ENCODE results near the gene KY.
"Not testable (repeated sequence)": the region's sequence is repeated elsewhere in the genome, so short reads cannot be mapped to it uniquely, and the experiment has no call there.

KY gene

DNA sequence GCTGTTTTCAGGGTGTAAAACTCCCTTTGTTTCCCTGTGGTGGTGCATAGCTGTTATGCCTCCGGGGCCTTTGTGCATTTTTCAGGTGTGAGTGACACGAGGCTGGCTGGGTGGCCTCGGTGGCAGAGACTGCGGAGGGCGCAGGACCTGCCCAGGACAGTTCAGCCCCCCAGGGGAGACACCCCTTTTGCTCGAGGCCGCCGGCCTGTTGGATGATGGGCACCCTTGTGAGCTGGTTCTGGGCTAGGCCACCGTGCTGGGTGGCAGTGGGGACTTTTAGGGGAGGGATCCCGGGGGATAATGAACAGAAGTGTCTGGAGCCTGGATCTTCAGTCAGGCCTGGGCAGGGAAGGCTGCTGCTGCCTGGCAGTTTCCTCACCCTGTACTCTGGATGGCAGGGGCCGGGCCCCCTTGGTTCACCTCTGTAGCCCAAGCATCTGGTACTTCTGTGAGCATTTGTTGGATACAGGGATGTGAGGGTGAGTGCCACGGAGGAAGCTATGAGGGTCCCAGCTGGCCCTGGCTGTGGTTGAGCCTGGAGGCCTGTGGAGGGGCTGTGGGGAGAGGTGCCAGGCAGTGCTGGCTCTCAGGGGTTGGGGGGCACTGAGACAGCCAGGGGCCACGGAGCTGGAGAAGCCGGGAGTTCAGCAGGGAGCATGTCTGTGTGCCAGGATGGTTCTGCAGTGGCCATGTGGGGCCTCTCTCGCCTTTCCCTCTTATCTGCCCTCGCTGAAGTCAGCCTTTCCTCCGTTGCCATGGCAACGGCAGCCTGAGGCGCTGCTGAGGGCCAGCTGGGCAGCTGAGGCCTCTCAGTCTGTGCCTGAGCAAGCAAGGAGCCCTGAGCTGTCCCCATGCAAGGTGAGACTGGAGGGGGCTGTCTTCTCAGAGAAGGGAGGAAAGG lies 49.0 kb downstream of the KY start:
- DNase-seq (ENCODE audit: low read depth), result peak; percentile 20

DNA sequence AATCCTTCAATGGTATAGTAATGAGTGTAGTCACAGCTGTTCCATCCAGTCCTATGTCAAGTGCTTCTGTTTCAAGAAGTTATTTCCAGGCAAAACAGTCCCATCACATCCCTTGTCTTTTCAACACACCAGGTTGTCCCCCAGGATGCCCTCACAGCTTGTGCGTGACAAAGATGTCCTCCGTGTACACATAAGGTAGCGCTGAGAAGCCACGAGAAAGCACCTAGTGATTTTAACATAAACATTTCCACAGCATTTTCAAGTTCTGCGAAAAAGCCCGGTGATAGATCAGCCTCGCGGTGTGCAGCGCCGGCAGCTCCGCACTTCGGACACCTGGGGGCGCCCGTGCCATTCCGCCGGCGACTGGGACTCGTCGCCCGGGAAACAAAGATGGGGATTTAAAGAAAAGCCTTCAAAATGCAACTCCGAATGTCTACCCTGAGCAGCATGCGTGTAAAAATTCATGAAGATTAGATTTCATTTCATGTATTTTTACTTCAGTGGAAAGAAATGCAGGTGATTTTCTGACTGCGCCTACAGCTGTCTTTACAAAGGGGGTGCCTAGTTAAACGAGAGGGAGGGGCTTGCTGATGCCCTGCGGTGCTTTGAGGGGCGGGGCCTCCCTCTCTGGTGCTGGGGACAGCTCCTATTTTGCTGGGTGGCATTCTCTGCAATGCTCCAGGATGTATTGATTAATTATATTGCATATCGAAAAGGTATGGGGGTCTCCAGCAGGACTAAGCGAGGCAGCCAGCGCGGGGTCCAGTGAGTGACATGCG lies 49.9 kb downstream of the KY start:
- peak; percentile 37 for DNase-seq (ENCODE audit: low read depth)

DNA sequence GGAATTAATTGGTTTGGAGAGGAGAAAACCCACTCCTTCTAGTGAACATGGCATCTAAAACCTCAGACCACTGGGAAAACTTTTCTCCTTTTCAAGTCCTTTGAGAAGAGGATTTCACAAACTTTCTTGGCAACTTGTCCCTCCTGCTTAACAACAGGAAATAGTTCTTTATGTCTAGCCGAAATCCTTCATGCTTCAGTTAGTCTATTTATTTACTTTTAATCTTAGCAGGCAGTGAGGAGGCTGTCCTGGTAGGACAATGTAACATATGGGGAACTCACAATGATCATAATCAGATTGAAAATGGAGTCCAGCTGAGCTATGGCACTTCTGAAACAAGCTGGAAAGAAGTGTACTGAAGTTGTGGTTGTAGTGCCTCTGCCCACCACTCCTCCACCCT lies 50.6 kb downstream of the KY start:
- no peak for DNase-seq (ENCODE audit: low read depth)

DNA sequence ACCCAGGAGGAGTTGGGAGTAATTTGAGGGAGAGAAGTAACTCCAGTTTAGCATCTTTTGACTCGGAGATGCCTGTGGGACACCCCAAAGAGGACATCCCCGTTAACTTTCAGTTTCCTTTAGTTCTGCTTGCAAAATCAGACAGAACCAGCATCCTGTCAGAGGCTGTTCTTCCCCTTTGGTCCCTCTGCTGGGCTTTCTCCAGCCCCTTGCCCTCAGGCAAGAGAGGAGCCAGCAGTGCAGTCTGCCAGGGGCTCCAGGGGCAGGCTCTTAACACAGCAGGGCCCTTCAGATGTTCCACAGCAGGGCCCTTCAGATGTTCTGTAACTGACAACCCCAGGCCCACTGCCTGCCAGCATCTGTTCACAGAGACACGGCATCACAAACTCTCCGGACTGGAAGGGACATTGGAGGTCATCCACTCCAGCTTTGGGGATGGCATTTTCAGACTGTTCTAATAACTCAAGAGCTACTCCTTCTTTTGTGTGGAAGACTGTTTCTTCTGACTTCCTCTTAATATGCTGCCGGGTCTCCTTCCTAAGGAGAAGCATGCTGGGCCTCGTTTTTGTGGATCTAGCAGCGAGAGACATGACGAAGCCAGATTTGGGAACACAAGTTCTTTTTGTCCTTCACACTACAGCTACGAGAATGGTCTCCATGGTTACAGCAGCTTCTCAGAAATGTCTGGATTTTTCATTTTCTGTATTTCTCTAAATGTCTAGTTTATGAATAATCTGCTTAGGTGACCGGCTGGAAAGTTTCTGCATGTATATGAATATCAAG lies 51.9 kb downstream of the KY start:
- no peak for DNase-seq (ENCODE audit: low read depth)

DNA sequence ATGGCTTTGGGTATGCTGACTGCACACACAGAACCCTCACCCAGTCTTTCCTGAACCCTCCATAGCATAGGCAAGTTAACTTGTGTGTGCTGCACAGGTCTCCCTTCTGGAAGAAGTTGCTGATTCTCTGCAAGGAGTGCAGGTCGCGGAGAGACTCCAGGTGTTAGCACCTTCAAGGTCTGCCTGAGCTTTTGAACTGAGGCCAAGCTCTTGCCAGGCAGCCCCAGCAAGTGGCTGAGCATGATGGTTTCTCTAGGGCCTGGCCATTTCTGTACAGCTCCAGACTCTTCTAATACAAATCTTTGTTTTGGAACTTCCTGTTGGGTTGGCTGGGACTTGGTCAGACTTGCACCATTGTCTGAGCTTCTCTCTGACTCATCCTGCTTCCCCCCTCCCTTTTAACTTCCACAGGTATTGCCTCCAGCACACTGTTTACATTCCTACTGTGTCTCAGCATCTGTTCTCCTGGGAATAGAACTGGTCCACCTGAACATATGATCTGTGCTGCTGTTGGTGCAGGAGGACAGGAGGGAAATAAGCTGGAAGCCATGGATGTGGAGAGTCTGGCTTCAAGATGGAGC lies 53.3 kb downstream of the KY start:
- no peak for DNase-seq (ENCODE audit: low read depth)

DNA sequence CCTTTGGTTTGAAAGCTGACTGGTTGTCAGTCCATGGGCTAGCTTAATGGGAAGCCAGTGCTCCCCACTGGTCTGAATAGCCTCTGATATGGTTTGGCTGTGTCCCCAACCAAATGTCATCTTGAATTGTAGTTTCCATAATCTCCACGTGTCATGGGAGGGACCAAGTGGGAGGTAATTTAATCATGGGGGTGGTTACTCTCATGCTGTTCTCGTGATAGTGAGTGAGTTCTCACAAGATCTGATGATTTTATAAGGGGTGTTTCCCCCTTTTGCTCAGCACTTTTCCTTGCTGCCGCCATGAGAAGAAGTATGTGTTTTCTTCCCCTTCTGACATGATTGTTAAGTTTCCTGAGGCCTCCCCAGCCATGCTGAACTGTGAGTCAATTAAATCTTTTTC lies 55.8 kb downstream of the KY start:
- DNase-seq (ENCODE audit: low read depth), result not testable (repeated sequence)

DNA sequence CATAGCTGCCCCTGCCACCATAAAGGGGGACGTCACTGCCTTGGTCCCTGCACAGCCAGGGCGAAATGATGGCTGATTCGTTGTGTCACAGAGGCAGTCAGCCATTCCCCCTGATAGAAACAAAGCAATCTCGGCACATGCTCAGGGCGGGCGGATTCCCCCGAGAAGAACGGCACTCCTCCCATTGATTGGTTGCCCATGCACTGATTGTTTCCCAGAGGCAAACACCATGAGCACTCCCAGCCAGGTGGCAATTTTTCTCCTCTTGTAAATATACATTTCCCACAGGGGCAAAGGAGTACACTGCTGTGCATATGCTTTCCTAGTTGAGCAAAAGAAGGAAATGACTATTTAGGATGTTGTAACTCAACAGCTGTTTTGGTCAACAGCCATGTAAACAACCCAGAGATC lies 56.5 kb downstream of the KY start:
- DNase-seq (ENCODE audit: low read depth), result no peak

DNA sequence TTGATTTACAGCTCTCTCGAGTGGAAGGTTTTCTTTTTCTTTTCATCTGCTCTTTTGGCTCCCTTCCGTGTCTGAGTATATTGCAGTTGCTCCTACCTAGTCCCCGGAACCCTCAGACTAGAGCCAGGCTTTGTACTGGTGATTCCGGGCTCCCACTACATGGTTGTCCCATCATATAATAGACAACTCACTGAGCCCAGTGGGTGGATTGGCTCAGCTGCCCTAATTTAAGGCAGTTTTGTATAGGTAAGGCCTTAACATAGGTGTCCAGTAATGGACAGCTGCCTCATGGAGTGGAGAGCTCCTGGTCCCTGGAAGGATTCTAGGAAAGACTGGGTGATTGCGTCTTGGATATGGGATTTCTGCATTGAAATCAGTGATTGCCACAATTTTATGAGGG lies 58.0 kb downstream of the KY start:
- no peak for DNase-seq (ENCODE audit: low read depth)

DNA sequence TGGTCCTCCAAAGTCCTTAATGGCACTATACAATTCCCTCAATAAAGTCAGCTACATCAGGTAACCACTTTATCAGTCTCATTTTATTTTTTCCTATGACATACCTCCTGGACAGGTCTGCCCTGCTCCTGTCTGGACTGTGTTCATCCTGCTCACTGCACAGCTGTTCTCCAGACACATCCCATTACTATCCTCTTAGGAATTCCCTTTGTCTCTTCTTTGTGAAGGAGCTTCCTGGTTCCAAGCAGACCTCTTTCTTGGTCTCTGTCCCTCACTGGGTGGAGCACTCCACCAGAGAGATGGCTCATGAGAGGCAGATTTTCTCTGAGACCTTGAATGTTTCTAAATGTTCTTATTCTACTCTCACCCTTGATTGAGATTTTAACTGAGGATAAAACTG lies 60.1 kb downstream of the KY start:
- peak; percentile 3 for DNase-seq (ENCODE audit: low read depth)

DNA sequence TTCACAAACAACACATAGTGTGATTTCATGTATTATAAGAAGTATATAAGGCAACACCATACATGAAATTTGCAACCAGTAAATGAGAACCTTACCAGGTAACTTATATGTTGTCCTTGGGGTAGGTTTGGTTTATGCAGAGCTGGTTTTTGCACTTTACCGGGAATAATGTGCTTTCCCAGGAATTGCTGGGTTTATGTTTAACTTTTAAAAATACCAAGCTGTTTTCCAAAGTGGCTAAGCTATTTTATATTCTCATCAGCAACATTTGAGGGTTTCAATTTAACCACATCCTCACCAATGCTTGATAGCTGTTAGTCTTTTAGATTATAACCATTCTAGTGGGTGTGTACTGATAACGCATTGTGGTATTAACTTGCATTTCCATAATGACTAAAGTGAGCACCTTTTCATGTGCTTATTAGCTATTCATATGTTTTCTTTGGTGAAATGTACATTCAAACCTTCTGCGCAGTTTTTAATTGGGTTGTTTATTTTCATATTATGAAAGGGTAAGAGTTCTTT lies 71.6 kb downstream of the KY start:
- no peak for DNase-seq (ENCODE audit: low read depth)

DNA sequence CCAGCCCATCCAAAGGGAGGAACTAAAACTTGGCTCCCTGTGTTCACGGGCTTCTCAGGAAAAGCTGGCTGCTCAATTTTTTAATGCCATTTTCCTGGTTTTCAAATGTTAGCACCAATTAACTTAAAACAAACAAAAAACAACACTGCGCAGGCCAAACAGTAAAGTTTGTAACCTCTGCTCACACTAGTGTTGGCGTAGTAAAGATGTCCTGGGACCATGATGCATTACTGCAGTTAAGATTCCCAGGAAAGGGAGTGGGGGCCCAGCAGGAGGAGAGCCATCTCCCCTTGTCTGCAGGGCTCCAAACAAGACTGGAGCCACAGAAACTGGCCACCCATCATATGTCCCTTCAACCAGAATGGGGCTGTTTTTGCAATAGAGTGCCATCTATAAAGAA lies 74.0 kb downstream of the KY start:
- no peak for DNase-seq (ENCODE audit: low read depth)

DNA sequence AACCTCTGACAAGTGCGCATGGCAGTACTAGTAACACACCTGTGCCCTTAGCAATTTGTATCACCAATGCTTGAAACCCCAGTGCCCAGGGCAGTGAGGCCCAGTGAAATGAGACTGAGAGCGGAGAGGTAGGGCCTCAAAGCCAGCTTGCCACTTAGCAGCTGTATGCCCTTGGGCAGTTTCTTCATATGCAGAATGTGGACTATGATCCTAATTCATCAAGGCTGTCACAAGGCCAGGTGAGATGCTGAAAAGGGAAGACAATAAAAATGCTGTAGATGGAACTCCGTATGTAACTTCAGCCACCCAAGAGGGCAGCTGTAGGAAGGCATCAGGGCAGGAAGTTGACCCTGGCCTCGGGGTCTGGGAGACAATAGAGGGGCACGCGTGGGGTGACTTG lies 74.4 kb downstream of the KY start:
- no peak for DNase-seq (ENCODE audit: low read depth)

DNA sequence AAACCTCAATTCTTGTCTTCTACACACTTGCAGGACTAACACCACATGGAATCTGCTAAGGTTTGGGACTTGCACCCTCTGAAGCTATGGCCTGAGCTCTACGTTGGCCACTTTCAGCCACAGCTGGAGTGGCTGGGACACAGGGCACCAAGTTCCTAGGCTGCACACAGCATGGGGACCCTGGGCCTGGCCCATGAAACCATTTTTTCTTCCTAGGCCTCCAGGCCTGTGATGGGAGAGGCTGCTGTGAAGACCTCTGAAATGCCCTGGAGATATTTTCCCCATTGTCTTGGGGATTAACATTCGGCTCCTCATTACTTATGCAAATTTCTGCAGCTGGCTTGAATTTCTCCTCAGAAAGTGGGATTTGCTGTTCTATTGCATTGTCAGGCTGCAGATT lies 80.9 kb downstream of the KY start:
- DNase-seq (ENCODE audit: low read depth), result not testable (repeated sequence)

DNA sequence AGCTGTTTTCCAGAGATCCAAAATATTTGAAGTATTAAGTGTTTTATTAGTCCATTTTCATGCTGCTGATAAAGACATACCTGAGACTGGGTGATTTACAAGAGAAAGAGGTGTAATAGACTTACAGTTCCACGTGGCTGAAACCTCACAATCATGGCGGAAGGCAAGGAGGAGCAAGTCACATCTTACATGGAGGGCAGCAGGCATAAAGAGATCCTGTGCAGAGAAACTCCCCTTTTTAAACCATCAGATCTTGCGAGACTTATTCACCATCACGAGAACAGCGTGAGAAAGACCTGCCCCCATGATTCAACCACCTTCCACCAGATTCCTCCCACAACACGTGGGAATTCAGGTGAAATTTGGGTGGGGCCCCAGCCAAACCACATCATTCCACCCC lies 82.0 kb downstream of the KY start:
- DNase-seq (ENCODE audit: low read depth), result no peak

DNA sequence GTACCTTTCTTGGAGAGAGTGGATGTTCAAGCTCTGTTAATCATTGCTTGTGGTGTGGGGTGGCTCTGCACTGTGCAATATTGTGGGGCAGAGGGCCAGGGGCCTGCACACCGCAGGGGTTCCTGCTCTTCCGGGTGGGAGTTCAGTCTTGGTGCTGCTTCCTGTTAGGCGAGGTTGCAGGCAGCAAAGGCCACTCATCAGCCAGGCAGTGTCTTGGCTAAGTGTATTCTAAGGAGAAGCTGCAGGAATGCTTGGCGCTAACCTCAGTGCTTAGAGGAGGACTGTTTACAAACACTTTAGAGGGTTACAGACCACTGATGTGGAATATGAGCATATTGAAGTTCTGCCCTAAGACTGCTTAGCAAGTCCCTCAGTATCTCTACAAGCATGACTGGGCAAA lies 83.2 kb downstream of the KY start:
- DNase-seq (ENCODE audit: low read depth), result no peak

DNA sequence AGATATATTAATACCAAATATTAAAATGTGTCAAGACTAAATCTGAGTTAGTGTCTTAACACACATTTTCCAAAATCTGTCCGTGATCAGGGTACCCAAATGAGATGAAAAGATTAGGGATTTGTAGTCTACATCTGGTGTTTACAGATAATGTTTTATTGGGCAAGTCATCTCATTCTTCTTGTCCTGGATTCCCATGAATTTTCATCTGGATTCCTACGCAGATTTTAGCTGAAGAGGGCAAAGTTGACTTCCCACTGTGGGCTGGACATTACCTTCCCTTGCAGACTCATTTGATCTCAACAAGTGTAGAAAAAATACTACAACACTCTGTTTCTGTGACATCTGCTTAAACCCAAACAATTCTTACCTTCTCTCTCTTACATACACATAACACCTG lies 85.8 kb downstream of the KY start:
- no peak for DNase-seq (ENCODE audit: low read depth)

DNA sequence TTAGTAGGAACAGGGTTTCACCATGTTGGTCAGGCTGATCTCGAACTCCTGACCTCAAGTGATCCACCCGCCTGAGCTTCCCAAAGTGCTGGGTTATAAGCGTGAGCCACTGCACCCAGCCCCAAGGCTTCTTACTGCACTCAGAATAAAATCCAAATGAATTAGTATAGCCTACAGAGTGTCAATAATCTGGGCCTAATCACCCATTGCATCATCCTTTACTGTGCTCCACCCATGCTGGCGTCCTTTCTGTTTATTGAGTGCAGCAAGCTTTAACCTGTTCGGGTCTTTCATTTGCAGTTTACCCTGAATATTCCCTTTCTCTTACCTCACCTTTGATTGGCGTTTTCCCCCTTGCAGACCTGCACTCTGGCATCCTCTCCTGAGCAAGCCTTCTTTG lies 87.2 kb downstream of the KY start:
- no peak for DNase-seq (ENCODE audit: low read depth)

DNA sequence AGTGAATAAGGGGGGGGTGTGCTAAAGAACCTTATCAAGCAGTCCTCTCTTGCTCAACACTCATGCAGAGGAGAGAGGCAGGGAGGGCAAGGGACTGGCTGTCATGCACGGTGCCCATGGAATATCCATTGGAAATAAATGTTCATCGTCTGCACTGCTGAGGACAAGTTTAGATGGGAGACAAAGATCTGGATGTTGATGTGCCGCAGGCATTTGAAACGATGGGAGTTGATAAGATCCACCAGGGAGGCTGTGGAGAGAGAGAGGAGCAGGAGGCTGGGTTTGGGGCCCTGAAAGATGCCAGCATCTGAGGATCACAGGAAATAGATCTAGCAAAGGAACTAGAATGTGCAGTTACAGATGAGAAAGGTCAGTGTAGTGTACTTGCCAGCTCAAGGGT lies 88.8 kb downstream of the KY start:
- no peak for DNase-seq (ENCODE audit: low read depth)

DNA sequence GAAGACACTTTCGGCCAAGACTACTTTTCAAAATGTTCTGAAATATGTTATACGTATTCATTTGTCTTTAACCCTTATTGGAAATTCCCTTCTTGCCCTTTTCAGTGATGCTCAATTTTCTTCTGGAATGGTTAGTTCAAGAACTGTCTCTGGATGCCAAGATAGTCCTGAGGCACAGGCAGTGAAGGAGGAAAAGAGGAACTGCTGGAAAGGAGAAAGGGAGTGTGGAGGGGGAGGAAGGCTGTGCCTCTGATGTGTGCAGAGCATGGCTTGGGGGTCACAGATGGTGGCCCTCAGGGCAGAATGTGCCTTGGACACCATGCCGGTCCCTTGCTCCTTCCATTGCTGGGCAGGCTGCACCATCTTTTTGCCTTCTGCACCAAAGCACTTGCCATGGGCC lies 91.2 kb downstream of the KY start:
- DNase-seq (ENCODE audit: low read depth), result no peak

Data from GM04504 (cell line).